CMK (cell line): ENCODE data around the gene CPM.

Experiments
- DNase-seq: peaks from one replicate; pipeline ENCODE4 v3.0.0-alpha.2; 2010; ENCODE audit warnings: low read depth

The CPM gene

DNA sequence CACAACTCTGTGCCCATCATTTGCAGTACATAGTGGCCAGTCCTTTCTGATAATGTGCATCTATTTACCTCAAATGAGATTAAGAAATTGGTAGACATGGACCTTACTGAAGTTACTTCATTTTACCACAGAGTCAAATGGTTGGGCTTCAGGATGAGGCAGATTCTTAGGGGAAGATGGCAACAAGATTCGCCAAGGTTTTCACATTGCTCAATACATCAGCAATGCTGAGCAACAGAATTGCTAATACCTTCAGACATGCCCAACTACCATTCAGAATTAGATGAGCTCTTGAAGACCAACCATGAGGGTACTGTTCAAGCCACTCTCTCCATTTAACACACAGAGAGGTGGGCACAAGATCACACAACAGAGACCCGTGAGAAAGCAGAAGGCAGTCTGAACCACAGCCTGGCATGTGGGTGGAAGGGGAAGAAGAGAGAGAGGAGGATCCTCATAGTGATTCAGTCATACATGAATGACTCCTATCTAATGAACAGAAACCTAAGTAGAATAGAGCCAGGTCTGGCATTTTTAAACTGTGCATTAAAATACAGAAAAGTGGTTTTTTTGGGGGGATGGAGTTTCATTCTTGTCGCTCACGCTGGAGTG, 28.5 kb downstream of the CPM start:
- no peak for DNase-seq

DNA sequence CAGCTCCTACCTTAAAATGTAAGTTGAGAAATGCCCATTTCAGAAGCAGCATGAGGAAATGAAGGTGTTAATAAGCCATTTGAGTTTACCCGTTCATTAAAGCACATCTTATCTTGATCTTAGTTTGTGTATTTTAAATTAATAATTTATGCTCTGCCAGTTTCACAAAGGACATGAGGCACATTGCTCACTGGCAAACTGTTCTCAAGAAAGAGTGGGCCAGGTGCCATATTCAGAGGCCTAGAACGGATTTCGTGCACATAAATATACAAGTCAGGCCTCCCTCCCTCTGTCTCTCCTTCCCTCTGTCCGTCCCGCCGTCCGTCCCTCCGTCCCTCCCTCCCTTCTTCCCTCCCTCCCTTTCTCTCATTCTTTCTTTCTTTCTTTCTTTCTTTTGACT, 29.5 kb downstream of the CPM start:
- no peak for DNase-seq

DNA sequence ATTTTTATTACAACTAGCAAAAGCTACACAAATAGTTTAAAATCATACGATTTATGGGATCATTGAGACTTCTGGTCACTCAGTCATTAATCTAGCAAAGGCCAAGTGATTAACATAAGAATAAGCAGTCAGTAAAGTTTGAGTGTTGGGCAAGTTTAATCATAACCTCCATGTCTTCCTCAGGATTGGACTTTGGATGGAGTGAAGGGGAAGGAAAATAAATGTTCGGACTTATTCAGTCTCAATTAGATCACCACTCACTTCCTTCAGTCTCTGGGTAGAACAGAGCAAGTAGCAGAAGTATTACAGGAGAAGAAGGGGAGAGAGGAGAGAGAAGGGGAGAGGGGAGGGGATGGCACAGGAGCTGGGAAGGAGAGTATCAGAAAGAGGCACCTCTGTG, 31.4 kb downstream of the CPM start:
- no peak for DNase-seq

DNA sequence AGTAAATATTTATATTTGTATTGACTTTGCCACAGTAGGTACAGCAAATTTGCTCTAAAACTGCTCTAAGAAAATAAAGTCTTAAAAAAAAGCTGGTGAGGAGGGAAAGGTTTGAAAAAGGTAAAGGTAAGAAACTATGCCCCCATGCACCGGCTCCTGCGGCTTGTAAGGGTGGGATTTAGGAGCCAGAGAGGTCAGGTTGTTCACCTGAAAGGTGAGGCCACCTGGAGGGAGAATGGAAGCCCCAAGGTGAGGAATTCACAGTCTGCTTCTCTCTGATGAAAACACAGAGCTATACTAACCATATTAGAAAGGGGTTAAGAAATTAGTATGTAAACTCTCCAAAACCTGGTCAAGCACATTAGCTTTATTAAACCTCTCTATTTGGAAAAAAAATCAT, 31.8 kb downstream of the CPM start:
- no peak for DNase-seq

DNA sequence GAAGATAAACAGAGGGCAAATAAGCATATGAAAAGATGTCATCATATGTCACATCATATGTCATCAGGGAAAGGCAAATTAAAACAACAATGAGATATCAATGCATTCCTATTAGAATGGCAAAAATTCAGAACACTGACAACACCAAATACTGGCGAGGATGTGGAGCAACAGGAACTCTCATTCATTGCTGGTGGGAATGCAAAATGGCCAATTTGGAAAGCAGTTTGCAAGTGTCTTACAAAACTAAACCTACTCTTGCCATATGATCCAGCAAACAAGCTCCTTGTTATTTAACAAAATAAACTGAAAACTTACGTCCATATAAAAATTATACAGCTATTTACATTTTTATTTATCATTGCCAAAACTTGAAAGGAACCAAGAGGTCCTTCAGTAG, 32.7 kb downstream of the CPM start:
- DNase-seq: no peak

DNA sequence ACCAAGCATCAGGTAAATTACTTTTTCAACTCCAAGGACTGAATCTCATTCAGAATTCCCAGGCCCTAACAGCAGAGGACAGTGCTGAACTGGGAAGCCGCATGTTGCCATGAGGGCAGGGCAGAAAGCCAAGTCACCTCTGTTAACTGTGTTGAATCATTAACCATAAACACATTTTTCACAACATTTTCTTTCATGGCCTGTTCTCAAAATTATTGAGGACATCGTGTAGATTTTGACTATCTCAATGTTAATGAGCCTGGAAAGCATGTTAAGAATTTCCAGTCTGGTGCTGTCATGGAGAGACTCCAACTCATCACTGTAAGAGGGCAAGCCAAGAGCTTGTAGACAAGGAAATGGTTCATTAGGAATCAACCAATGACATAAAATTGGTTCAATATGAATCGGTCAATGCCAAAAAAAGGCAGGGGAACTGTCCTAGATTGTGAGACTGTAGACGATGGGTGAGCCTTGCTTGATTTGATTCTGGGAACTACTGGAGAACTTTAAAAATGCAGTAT, 33.7 kb downstream of the CPM start:
- DNase-seq: no peak

DNA sequence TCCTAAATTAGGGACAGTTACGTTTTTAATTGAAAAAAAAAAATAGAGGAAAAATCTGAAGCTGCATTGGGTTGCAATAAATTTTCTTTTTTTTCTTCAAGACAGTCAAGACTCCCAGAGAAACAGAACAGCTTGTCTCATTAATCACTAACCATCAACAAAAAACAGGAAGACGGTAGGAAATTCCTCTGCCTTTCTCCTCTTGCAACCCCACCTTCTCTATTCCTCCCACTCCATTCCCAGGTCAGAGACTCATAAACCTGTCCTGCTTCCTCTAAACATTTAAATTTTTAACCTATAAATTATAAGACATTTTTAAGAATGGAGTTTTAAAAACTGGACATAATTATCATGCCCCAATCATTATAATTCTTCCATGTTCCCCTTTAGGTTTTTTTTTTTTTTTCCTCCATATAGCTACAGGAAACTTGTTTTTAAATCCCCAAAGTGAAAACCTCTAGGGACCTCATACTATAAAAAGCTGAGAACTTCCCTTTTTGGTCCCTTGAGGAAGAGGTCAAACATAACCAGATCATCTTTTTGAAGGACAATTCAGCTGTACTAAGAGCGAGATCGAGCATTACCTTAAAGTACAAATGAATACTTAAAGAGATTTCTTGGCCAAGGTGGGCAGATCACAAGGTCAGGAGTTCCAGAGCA, 36.0 kb downstream of the CPM start:
- DNase-seq: no peak

DNA sequence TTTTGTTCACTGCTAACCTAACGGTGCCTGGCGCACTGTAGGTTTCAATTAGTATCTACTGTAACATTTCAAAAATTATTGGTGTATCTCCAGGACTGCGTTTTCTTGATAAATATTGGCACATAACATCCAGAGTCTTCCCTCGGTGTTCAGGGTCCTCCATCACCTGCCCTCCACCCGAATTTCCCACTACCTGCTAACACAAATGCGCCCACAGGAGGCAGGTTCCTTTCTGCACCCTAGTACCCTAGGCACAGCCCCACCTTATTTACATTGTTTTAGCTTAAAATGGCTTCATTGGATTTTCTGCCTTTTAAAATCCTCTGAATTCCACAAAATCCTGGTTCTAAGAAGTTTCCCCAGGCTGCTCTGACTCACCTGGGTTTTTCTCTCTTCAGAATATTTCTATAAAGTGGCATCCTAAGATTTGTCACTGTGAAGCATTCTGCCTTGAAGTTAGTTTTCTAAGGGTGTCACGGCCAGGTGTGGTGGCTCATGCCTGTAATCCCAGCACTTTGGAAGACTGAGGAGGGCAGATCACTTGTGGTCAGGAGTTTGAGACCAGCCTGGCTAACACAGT, 38.6 kb downstream of the CPM start:
- no peak for DNase-seq

DNA sequence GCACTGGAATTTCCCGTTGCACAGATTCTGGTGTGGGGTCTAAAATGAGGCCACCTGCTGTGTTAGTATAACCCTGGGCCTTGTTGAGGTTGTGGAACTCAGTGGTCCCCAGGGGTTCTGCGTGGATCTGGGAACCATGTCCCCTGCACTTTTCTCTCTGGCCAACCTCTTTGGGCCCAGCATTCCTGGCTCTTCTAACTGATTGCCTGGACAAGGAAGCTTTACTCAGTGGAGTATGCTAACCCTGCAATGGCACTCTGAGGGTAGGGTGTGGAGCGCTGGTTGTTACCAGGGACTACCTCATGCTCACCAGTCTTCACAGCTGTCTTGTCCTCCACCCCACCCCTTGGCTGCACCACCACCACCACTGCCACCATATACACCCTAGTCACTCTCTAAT, 39.2 kb downstream of the CPM start:
- no peak for DNase-seq

DNA sequence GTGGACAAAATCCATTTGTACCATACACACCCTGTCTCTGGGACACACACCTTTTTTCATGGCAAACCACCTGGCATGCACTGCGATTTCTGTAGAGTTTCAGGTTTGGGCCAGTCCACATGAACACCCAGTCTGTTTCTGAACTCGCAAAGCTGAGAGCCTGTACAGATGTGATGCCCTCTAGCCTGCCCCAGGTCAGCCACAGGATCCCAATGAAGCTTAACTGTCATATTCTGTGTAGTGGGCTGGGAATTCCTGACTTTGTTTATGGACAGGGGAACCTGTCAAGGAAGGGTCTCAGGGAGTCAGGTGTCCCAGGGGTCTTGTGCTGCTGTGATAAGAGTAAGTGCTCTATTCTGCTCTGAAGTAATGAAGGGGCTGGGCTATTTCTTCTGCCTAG, 39.8 kb downstream of the CPM start:
- no peak for DNase-seq

DNA sequence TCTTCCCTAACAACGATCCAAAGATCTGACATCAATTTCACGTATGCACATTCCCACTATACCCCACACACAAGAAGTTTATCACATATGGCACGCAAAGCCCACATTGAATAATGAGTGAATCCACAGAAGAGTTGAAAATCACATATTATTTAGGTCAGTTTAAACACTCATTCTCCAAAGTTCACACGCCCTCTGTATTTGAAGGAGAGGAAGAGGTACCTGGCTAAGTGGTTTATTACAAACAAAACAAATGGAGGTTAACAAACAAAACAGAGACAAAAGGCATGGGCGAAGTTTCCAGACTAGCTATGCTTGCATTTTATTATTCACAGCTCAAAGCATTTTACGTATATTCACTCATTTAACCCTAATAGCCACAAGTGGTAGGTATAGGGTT, 41.8 kb downstream of the CPM start:
- no peak for DNase-seq

DNA sequence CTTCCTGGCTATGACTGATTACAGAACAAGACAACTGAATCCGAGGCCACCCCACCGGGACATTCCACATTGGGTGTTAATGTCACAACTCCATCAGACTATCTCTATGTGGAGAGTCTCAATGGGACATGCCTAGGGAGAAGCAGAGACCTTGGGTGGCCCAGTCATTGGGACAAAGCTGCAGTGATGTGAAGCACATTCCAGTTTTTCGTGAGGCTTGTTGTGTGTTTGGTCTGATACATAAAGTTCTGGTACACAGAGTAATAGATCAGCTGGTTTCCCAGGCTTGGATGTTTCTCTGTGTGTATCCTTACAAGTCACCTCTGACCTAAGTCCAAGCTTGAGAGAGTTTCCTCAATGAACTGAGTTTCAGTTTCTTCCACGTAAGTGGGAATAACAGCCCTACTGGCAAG, 42.3 kb downstream of the CPM start:
- DNase-seq: no peak

DNA sequence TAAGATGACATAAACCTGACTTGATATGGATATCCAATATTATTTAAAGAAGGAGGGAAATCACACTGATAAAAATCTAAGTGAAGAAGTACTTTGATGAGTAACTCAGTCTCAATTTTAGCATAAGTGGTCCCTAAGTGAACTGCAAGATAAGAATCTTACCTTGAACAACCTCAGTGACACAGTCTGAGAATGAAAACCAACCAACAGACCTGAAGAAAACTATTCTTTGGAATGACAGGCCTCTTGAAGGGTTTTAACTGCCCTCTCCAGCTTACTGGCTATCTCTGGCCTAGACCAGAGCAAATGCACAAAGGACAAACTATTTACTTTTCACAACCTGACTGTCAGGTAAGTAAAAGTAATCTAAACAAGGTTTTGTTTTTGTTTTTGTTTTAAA, 44.7 kb downstream of the CPM start:
- DNase-seq: no peak

DNA sequence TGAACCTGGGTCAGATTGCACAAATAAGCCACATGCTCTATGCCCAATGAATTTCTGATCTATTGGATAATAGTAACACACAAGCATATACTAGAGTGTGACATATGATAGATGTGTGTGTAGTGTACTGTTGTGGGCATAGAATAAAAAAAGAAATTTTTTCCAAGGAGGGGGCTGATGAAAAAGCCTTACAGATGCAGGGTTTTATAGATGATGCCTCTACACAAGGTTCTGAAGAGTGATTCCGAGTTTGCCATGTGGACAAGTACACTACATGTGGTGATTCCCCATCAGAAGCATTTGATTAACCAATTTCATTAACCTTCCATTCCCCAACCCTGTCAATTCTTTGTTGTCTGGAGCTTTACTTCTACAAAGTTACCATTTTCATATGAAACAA, 45.3 kb downstream of the CPM start:
- DNase-seq: no peak

DNA sequence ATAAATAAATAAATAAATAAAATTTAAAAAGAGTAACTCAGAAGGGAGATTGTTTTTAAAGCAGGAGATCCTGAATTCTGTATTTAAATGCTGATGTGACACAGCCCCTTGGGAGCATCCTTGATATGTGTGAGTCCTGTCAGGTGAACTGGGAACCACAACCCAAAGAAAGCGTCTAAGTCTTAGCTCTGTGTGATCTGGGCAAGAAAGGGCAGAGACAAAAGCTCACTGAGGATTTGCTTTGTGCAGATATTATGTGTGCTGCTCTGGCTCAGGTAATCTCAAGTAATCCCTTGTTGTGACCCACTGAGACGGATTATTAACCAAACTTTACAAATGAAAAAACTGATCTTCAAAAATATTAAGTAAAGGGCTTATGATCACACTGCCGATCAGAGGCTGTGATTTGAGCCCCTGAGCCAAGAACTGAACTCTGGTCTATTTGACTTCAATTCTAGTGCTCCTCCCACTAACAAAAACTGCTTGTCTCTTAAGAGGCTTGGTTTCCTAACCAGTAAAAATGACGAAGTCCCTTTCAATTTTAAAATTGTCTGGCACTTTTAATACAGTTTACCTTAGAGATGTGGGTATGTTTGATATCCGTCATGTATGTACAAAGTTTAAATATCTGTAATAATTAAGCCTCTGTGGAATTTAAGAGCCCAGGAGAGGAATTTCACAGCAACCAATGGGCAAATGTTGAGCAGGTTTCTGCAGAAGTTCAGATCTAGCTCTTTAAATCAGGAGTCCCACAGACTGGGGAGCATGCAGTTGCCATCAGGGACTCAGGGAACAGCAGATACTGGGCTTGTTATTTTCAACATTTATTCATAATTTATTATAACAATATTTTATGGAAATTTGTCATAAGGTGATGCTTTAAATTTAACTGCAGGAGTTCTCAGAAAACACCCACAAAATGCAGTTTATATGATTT, 46.1 kb downstream of the CPM start:
- no peak for DNase-seq

DNA sequence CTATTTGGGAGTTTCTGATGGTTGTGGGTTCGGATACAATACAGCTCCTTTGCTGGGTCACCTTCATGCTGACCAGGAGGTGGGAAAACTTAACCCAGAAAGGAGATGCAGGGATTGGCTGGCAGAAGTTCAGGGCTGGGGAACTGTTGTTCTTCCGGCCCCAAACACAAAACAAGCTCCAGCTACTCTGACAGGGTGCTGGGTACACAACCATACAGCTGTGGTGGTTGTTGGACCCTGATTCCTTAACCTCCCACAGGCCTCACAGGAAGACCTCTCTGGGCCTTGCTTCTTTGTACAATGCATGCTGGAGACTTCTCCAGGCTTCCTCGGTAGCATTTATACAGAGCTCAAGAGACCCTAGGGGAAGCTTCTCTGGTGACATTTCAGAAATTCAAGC, 47.6 kb downstream of the CPM start:
- DNase-seq: no peak

DNA sequence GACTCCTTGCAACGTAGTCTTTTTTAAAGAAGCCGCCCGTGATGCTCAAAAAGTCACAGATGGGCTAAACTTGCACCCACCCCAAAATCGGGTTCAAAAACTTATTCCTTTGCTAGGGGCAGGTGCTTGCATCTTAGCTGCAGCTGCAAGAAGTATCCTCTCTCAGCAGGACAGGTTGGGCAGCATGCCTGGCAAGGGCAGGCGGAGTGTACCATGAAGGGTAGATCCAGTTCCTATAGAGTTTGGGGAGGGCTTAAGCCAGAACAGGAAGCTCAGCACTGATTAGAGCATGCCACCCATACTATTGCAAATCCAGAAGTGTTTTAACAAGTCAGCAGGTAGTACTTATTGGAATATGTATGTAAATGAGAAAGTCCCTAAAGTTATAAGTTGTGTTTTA, 48.7 kb downstream of the CPM start:
- no peak for DNase-seq

DNA sequence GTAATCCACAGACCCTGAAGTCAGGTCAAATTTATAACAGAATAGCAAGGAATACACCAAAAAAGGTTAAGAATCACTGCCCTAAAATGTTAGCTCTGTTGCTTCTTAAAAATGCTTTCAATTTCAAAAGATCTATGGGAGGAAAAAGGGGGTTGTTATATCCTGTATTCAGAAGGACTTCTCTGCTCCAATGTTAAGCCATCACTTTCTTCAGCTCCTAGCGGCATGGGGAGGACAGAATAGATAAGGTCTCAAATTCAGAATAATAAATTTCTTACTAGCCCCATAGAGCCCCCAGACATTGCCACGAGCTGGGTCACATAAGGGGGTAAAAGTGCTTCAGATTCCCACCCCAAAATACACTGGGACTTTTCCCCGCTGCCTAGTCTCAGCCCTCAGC, 49.8 kb downstream of the CPM start:
- no peak for DNase-seq

DNA sequence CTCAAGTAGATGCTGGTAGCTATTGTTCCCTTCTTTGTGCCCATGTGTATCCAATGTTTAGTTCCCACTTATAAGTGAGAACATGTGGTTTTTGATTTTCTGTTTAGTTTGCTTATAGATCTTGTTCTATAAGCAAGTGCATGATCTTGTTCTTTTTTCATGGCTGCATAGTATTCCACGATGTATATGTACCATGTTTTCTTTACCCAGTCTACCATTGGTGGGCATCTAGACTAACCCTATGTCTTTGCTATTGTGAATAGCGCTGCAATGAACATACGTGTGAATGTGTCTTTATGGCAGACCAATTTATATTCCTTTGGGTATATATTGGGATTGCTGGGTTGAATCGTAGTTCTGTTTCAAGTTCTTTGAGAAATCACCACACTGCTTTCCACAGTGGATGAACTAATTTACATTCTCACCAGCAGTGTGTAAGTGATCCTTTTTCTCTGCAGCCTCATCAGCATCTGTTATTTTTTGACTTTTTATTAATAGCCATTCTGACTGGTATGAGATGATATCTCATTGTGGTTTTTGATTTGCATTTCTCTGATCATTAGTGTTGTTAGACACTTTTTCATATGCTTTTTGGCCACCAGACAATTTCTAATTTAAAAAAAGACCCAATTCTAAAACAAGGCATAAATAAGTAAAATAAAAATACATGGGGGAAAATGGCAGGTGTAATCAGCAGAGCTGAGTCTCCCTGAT, 50.6 kb downstream of the CPM start:
- DNase-seq: no peak

DNA sequence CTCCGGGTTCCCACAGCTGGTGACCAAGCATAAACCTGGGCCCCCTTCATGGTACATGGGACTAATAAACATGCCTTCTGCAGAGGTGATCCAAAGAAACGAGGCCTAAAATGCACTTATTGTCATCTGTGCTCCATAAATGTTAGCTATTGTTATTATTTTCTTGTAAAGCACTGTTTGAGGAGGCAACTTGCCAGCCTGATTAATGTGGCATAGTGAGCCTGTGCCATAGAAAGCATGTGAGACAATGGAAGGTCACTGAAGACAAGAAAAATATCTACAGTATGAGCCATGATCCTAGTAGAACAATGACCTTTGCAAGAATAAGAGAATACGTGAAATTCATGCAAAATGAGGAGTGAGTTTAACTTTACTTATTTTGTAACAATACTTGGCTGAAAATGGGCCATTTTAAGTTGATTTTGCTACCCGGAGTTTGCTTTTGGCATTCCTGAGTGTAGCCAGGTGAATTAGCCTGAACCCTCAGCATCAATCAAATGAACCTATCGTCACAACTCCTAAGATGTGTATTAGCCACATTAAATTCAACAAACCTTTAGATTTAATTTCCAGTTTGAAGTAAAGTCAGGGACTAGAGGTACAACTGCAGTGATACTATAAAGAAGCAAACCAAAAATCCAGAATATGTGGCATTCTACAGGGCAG, 52.2 kb downstream of the CPM start:
- DNase-seq: no peak

DNA sequence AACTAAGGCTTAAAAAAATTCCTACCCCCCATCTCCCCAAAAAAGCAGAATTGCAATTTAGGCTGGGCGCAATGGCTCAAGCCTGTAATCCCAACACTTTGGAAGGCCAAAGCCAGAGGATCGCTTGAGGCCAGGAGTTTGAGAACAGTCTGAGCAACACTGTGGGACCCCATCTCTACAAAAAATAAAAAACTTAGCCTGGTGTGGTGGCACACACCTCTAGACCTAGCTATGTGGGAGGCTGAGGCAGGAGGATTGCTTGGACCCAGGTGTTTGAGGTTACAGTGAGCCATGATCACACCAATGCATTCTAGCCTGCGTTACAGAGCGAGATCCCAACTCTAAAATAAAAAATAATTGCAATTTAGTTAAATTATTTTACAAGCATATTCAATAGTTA, 54.1 kb downstream of the CPM start:
- DNase-seq: no peak
